ENCODE results near the gene TRAPPC14. TPM values are rescaled to one million over a fixed set of nuclear protein-coding genes. Genes with fewer than 3 reads are reported as not detected.

TRAPPC14 gene
- total and polyA plus RNA-seq, 9 of the 15 experiments (the other 6 are each of a cell fraction or from before 2014, with no cell fraction given), result 0.42 to 45.9 (median 18.2) TPM

- peak in 1 of 3 experiments; percentile 43 for TF ChIP-seq YY1 (IDR thresholded peaks at IDR 0.05; ENCODE audit: borderline replicate concordance in 1 of 3, control insufficient read depth in 1 of 3, extremely low read depth in 1 of 3, insufficient read depth in 3 of 3, insufficient read length in 1 of 3, insufficient replicate concordance in 2 of 3, low read depth in 1 of 3, low read length in 2 of 3)
- TF ChIP-seq C11orf30 (IDR thresholded peaks at IDR 0.05; ENCODE audit: low read depth), result peak; percentile 46; the same call in 1 of the 2 replicates
- TF ChIP-seq NCOR1 (IDR thresholded peaks at IDR 0.05), result 0 out of 2 replicates have a peak, but pooled peaks have one; percentile 15
- 0 out of 2 replicates have a peak, but pooled peaks have one; percentile 5 for TF ChIP-seq CBFA2T3 (IDR thresholded peaks at IDR 0.05)
- TF ChIP-seq EP400 (IDR thresholded peaks at IDR 0.05), result peak; percentile 52
- no peak for TF ChIP-seq JUNB (CRISPR knock-in tag; conservative IDR thresholded peaks at IDR 0.05)
- TF ChIP-seq PKNOX1 (IDR thresholded peaks at IDR 0.05), result peak; percentile 50
- TF ChIP-seq ZNF766 (CRISPR knock-in tag; conservative IDR thresholded peaks at IDR 0.05), result peak; percentile 18; the same call in 1 of the 2 replicates
- TF ChIP-seq CSDE1 (IDR thresholded peaks at IDR 0.05), result no peak
- peak; percentile 17; the same call in 1 of the 2 replicates for TF ChIP-seq HDAC2 (IDR thresholded peaks at IDR 0.05)
- TF ChIP-seq PHTF2 (CRISPR knock-in tag; IDR thresholded peaks at IDR 0.05), result no peak
- TF ChIP-seq SMAD4 (CRISPR knock-in tag; conservative IDR thresholded peaks at IDR 0.05), result peak; percentile 52
- TF ChIP-seq ZNF316 (IDR thresholded peaks at IDR 0.05), result peak; percentile 49; the same call in 1 of the 2 replicates
- TF ChIP-seq FOXM1 (IDR thresholded peaks at IDR 0.05; ENCODE audit: low read depth), result no peak
- no peak for TF ChIP-seq FOXM1 (CRISPR knock-in tag; IDR thresholded peaks at IDR 0.05; ENCODE audit: low read depth)
- peak; percentile 19 to 38; a peak in 1 of 4 replicates for TF ChIP-seq MLLT1 (IDR thresholded peaks at IDR 0.05)
- peak; percentile 27 for TF ChIP-seq POLR2B (IDR thresholded peaks at IDR 0.05; ENCODE audit: low read depth, partially characterized antibody)
- no peak for TF ChIP-seq BDP1 (IDR thresholded peaks at IDR 0.05; ENCODE audit: insufficient read depth, insufficient read length)
- TF ChIP-seq SUPT5H (IDR thresholded peaks at IDR 0.05), result 0 out of 2 replicates have a peak, but pooled peaks have one; percentile 11
- TF ChIP-seq ZNF668 (CRISPR knock-in tag; IDR thresholded peaks at IDR 0.05), result 0 out of 2 replicates have a peak, but pooled peaks have one; percentile 54
- no peak for TF ChIP-seq ZBTB33 (CRISPR knock-in tag; IDR thresholded peaks at IDR 0.05)
Observed at GRCh38 chr7:100124301-100125230, 34.0 kb downstream of the TRAPPC14 start (continued).
